ENCODE measurements around the gene PTPRF. TPM values are rescaled to one million over a fixed set of nuclear protein-coding genes. Genes with fewer than 3 reads are reported as not detected.

PTPRF gene
- total RNA-seq, 1 donor from 2014 or later = 71.1 TPM

DNA sequence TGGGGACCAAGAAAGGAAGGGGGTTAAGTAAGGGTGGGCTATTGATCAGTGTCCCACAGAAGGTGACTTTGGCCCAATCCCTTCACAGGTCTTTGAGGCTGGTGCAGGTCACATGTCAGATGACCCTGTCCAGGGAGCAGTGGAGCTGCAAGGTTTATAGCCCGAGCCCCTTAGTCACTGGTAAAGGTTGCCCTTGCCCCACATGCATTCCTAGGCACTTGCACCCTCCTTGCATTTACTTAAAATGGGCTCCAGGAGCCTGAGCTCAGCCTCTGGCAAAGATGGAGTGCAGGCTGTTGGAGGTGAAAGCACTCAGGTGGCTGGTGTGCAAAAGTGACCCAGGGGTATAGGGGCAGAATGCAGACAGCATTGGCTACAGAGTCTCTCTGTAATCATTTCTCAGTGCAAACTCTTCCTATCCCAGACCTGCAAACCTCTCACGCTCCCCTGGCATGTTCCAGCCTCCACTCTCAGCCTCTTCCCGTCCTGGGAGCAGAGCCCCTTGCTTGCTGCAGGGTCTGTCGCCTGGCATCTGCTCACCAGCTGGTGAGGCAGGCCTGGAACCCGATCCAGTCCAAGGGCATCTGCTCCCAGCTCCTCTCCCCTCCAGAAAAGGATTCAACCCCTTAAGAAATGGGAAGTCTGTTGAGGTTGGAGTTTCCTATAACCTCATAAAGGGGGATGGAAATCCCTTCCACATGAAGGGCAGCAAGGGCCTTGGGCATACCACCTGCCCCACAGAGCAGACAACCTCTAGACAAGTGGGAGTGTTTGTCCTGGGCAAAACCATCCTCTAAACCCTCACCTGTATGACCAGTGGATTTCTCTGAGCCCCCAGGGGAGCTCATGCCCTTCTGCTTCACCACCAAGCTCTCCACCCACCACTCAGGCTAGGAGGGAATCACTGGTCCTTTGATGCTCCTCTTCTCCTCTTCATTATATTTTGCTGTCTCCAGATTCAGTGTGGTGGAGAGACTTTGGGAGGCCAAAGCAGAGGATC, 23.1 kb upstream of the PTPRF start:
- Histone ChIP-seq H2AFZ (replicated peaks) (no peak overlapping the region), H3K4me1 (no peaks in the 10 kb centered on the region), H3K79me2 (ENCODE audit: low read depth) (no peaks in the 10 kb centered on the region), H4K20me1 (ENCODE audit: low read depth) (no peaks in the 10 kb centered on the region), H3K4me3 (no peak overlapping the region), H3K9me3 (ENCODE audit: low read depth) (no peaks in the 10 kb centered on the region), H3K36me3 (no peaks in the 10 kb centered on the region), H3K9ac (no peak overlapping the region), H3K27me3 (no peaks in the 10 kb centered on the region), H3K27ac (no peak overlapping the region), H3F3A (ENCODE audit: low read depth) (no peaks in the 10 kb centered on the region), H3K4me2 (no peak overlapping the region)
- H3K27ac Mint-ChIP-seq = no peak overlapping the region
- TF ChIP-seq EZH2 (IDR thresholded peaks at IDR 0.05) (no peak), EZH2phosphoT487 (IDR thresholded peaks at IDR 0.05) (no peak)
- TF ChIP-seq, protein P1, sequence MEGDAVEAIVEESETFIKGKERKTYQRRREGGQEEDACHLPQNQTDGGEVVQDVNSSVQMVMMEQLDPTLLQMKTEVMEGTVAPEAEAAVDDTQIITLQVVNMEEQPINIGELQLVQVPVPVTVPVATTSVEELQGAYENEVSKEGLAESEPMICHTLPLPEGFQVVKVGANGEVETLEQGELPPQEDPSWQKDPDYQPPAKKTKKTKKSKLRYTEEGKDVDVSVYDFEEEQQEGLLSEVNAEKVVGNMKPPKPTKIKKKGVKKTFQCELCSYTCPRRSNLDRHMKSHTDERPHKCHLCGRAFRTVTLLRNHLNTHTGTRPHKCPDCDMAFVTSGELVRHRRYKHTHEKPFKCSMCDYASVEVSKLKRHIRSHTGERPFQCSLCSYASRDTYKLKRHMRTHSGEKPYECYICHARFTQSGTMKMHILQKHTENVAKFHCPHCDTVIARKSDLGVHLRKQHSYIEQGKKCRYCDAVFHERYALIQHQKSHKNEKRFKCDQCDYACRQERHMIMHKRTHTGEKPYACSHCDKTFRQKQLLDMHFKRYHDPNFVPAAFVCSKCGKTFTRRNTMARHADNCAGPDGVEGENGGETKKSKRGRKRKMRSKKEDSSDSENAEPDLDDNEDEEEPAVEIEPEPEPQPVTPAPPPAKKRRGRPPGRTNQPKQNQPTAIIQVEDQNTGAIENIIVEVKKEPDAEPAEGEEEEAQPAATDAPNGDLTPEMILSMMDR (IDR thresholded peaks at IDR 0.05) = no peak
- no peaks in the 10 kb centered on the region for H3K36me3 Mint-ChIP-seq
- no peak overlapping the region for H3K4me3 Mint-ChIP-seq
- H3K4me1 Mint-ChIP-seq = peaks cover 5% of the 10 kb centered on the region
- no peak for DNase-seq (ENCODE audit: low spot score)
- peaks cover 5% of the 10 kb centered on the region for H3K9me3 Mint-ChIP-seq
- no peaks in the 10 kb centered on the region for H3K27me3 Mint-ChIP-seq (ENCODE audit: insufficient read depth, low read depth)

- no peaks in the 10 kb centered on the region for H3K36me3 ChIP-seq
- H3K4me1 Mint-ChIP-seq = peaks cover 3% of the 10 kb centered on the region
- H3K79me2 ChIP-seq (ENCODE audit: low read depth) = no peaks in the 10 kb centered on the region
- no peak overlapping the region for H3K4me3 ChIP-seq
- no peaks in the 10 kb centered on the region for H3K27me3 ChIP-seq
- H3K4me2 ChIP-seq = no peak overlapping the region
- no peak overlapping the region for H2AFZ ChIP-seq (replicated peaks)
- no peak for DNase-seq (ENCODE audit: low spot score)
- H3K9me3 Mint-ChIP-seq = peaks cover 5% of the 10 kb centered on the region
- H3K4me1 ChIP-seq = no peaks in the 10 kb centered on the region
- H3F3A ChIP-seq (ENCODE audit: low read depth) = no peaks in the 10 kb centered on the region
- no peaks in the 10 kb centered on the region for H3K36me3 Mint-ChIP-seq
- H3K27ac ChIP-seq = no peak overlapping the region
- H3K4me3 Mint-ChIP-seq = no peak overlapping the region
- no peak overlapping the region for H3K9ac ChIP-seq
- H3K9me3 ChIP-seq (ENCODE audit: low read depth) = no peaks in the 10 kb centered on the region
- no peak for TF ChIP-seq EZH2phosphoT487 (IDR thresholded peaks at IDR 0.05)
- TF ChIP-seq, protein P1 (IDR thresholded peaks at IDR 0.05) = no peak
- no peak for TF ChIP-seq EZH2 (IDR thresholded peaks at IDR 0.05)
- no peaks in the 10 kb centered on the region for H3K27me3 Mint-ChIP-seq (ENCODE audit: insufficient read depth, low read depth)
- no peak overlapping the region for H3K27ac Mint-ChIP-seq
- H4K20me1 ChIP-seq (ENCODE audit: low read depth) = no peaks in the 10 kb centered on the region
Measured at GRCh38 chr1:43509007-43509739, 21.5 kb upstream of the PTPRF start.

- Mint-ChIP-seq H3K9me3 (peaks cover 5% of the 10 kb centered on the region), H3K4me3 (no peak overlapping the region), H3K27ac (no peak overlapping the region), H3K27me3 (ENCODE audit: insufficient read depth, low read depth) (peaks cover 3% of the 10 kb centered on the region), H3K36me3 (no peaks in the 10 kb centered on the region), H3K4me1 (peaks cover 3% of the 10 kb centered on the region)
- no peak overlapping the region for H3K4me2 ChIP-seq
- H3F3A ChIP-seq (ENCODE audit: low read depth) = no peaks in the 10 kb centered on the region
- no peaks in the 10 kb centered on the region for H3K36me3 ChIP-seq
- no peak overlapping the region for H3K9ac ChIP-seq
- no peaks in the 10 kb centered on the region for H3K9me3 ChIP-seq (ENCODE audit: low read depth)
- no peak overlapping the region for H2AFZ ChIP-seq (replicated peaks)
- no peaks in the 10 kb centered on the region for H3K4me1 ChIP-seq
- no peaks in the 10 kb centered on the region for H3K79me2 ChIP-seq (ENCODE audit: low read depth)
- TF ChIP-seq, protein P1 (IDR thresholded peaks at IDR 0.05) = no peak
- TF ChIP-seq EZH2phosphoT487 (IDR thresholded peaks at IDR 0.05) (no peak), EZH2 (IDR thresholded peaks at IDR 0.05) (no peak)
- no peak overlapping the region for H3K4me3 ChIP-seq
- no peaks in the 10 kb centered on the region for H4K20me1 ChIP-seq (ENCODE audit: low read depth)
- DNase-seq (ENCODE audit: low spot score) = no peak
- H3K27me3 ChIP-seq = no peaks in the 10 kb centered on the region
- H3K27ac ChIP-seq = no peak overlapping the region
Measured at GRCh38 chr1:43509740-43510375, 20.8 kb upstream of the PTPRF start.
